Epithelial cell of esophagus (primary cell): ENCODE measurements around the gene CAPNS2.

Experiments
- DNase-seq: peaks from one replicate; pipeline ENCODE4 v3.0.0; 2010; ENCODE audit warnings: low read depth
- H3K4me3 ChIP-seq: 2 replicates; pipeline ENCODE4 v1.5.1; 2011; ENCODE audit warnings: mild to moderate bottlenecking, low read length, control low read depth
- CTCF ChIP-seq: IDR thresholded peaks from 2 replicates; pipeline ENCODE4 v1.5.1; 2011; ENCODE audit warnings: low read depth, mild to moderate bottlenecking, low read length, control low read depth, inconsistent platforms; ENCODE audit not compliant: insufficient read depth; ENCODE audit errors: missing control alignments

CAPNS2 gene

GRCh38 chr16:55555436-55555835 lies 11.0 kb upstream of the CAPNS2 start:
- TF ChIP-seq CTCF: no peak
- DNase-seq: peak; percentile 85
- no peak overlapping the region for H3K4me3 ChIP-seq

- H3K4me3 ChIP-seq: peak overlapping the region; percentile 69
- no peak for TF ChIP-seq CTCF
- DNase-seq: peak; percentile 87
Observed at GRCh38 chr16:55557186-55557585, 9.3 kb upstream of the CAPNS2 start.

GRCh38 chr16:55559233-55559632 lies 7.3 kb upstream of the CAPNS2 start:
- peak; percentile 69 for DNase-seq
- peak overlapping the region; percentile 69 for H3K4me3 ChIP-seq
- TF ChIP-seq CTCF: no peak

GRCh38 chr16:55559933-55560516 lies 6.5 kb upstream of the CAPNS2 start:
- TF ChIP-seq CTCF: no peak
- H3K4me3 ChIP-seq: no peak overlapping the region
- DNase-seq: no peak

- DNase-seq: no peak
- no peak overlapping the region for H3K4me3 ChIP-seq
- no peak for TF ChIP-seq CTCF
Observed at GRCh38 chr16:55561319-55561848, 5.1 kb upstream of the CAPNS2 start.

GRCh38 chr16:55562936-55563335 lies 3.5 kb upstream of the CAPNS2 start:
- peak; percentile 61 for DNase-seq
- TF ChIP-seq CTCF: no peak
- no peak overlapping the region for H3K4me3 ChIP-seq

GRCh38 chr16:55563797-55564196 lies 2.7 kb upstream of the CAPNS2 start:
- no peak for TF ChIP-seq CTCF
- DNase-seq: peak; percentile 10

More at GRCh38 chr16:55563797-55564196, 2.7 kb upstream of the CAPNS2 start:
- no peak overlapping the region for H3K4me3 ChIP-seq
